H1 (cell line): ENCODE measurements around the gene GGN. TPM values are rescaled to one million over a fixed set of nuclear protein-coding genes. Genes with fewer than 3 reads are reported as not detected.

ENCODE experiments used
- CTCF ChIA-PET: fragments of 300-600 bp; sonication (Branson Sonifier 250); formaldehyde crosslinking; loops from one replicate; lab custom pipeline; 2021; ENCODE audit not compliant: partially characterized antibody; lab: Charles Lee
- POLR2A ChIA-PET: fragments of 300-600 bp; sonication (Branson Sonifier 250); formaldehyde crosslinking; loops from one replicate; lab custom pipeline; 2021; ENCODE audit warnings: inconsistent platforms; ENCODE audit not compliant: partially characterized antibody; lab: Charles Lee
- DNase-seq, 2 experiments: peaks; one replicate each; pipeline versions ENCODE4 v3.0.0 to v3.0.0-alpha.2; 2010 to 2022; ENCODE audit warnings: low spot score in 2 of 2, low read depth in 1 of 2, mixed read lengths in 1 of 2
- FAIRE-seq: peaks from 2 replicates; lab custom pipeline; 2011; peaks lifted over from hg19 to GRCh38; lab: Jason Lieb, UNC
- H2AFZ ChIP-seq: 2 replicates; pipeline ENCODE4 v1.8.1; 2012; ENCODE audit warnings: low read length, inconsistent platforms
- H2AK5ac ChIP-seq: 2 replicates; pipeline ENCODE4 v1.6.1; 2013; ENCODE audit warnings: low read depth, low read length
- H2BK120ac ChIP-seq: replicated peaks from 2 replicates; pipeline ENCODE3; 2013; ENCODE audit warnings: low read depth, low read length, inconsistent platforms
- H2BK12ac ChIP-seq: 2 replicates; pipeline ENCODE4 v1.6.1; 2013; ENCODE audit warnings: low read depth, low read length
- H2BK15ac ChIP-seq: 2 replicates; pipeline ENCODE4 v1.6.1; 2013; ENCODE audit warnings: low read length
- H2BK20ac ChIP-seq: 2 replicates; pipeline ENCODE4 v1.6.1; 2013; ENCODE audit warnings: low read length
- H2BK5ac ChIP-seq: 2 replicates; pipeline ENCODE4 v1.6.1; 2013; ENCODE audit warnings: low read depth, low read length
- H3K14ac ChIP-seq: 2 replicates; pipeline ENCODE4 v1.6.1; 2013; ENCODE audit warnings: inconsistent platforms; ENCODE audit not compliant: insufficient read length
- H3K18ac ChIP-seq: 2 replicates; pipeline ENCODE4 v1.6.1; 2013; ENCODE audit warnings: low read length; ENCODE audit errors: extremely low read depth
- H3K23ac ChIP-seq: 2 replicates; pipeline ENCODE4 v1.6.1; 2013; ENCODE audit warnings: inconsistent platforms; ENCODE audit not compliant: insufficient read length
- H3K23me2 ChIP-seq: 2 replicates; pipeline ENCODE4 v1.6.1; 2013; ENCODE audit warnings: low read depth, low read length
- H3K27ac ChIP-seq: 2 replicates; pipeline ENCODE4 v1.6.1; 2011; ENCODE audit warnings: low read depth, low read length, inconsistent platforms
- H3K27me3 ChIP-seq, 4 experiments: replicated peaks in 1 of 4; 1 replicate in 1 of 4; 2 replicates in 3 of 4; pipeline versions ENCODE4 v1.6.1 to v1.8.1; 2011 to 2013; ENCODE audit warnings: low read length in 3 of 4, mild to moderate bottlenecking in 3 of 4, inconsistent platforms in 2 of 4, mixed read lengths in 2 of 4, moderate library complexity in 1 of 4; ENCODE audit not compliant: control insufficient read depth in 3 of 4, insufficient read depth in 3 of 4; ENCODE audit errors: extremely low read depth in 1 of 4
- H3K36me3 ChIP-seq, 4 experiments: 2 replicates each; pipeline versions ENCODE4 v1.6.1 to v1.8.1; 2011 to 2013; ENCODE audit warnings: mild to moderate bottlenecking in 4 of 4, low read length in 3 of 4, moderate library complexity in 2 of 4, control low read depth in 1 of 4, inconsistent platforms in 1 of 4; ENCODE audit not compliant: insufficient read depth in 4 of 4, control insufficient read depth in 2 of 4
- H3K4ac ChIP-seq: replicated peaks from 2 replicates; pipeline ENCODE3; 2013; ENCODE audit warnings: low read length, low read depth, mixed read lengths, inconsistent platforms; ENCODE audit not compliant: insufficient read length
- H3K4me1 ChIP-seq, 4 experiments: replicated peaks in 1 of 4; 1 replicate in 1 of 4; 2 replicates in 3 of 4; pipeline versions ENCODE4 v1.6.1 to v1.8.1; 2011 to 2013; ENCODE audit warnings: low read length in 3 of 4, inconsistent platforms in 2 of 4, mixed read lengths in 1 of 4; ENCODE audit not compliant: insufficient read depth in 4 of 4, control insufficient read depth in 3 of 4
- H3K4me2 ChIP-seq, 2 experiments: 2 replicates each; pipeline versions ENCODE4 v1.6.1 to v1.8.1; 2011 to 2013; ENCODE audit warnings: low read depth in 2 of 2, low read length in 2 of 2, control low read depth in 1 of 2, inconsistent platforms in 1 of 2, mild to moderate bottlenecking in 1 of 2; ENCODE audit not compliant: insufficient read depth in 1 of 2
- H3K4me3 ChIP-seq, 4 experiments: fragments of 200-600, 300-600 bp in 1 of 4; sonication (generic), shearing (Covaris generic), sonication (Bioruptor Twin) in 1 of 4; 2 replicates each; pipeline versions ENCODE4 v1.5.1 to v1.8.1; 2011 to 2016; ENCODE audit warnings: low read length in 4 of 4, low read depth in 3 of 4, control low read depth in 2 of 4, inconsistent platforms in 2 of 4, mild to moderate bottlenecking in 2 of 4, mixed read lengths in 1 of 4, moderate library complexity in 1 of 4; ENCODE audit not compliant: insufficient read depth in 2 of 4; ENCODE audit errors: extremely low read depth in 1 of 4
- H3K56ac ChIP-seq: replicated peaks from 2 replicates; pipeline ENCODE3; 2013; ENCODE audit warnings: low read depth, mild to moderate bottlenecking, mixed read lengths, low read length, inconsistent platforms; ENCODE audit not compliant: insufficient read length
- H3K79me1 ChIP-seq: 2 replicates; pipeline ENCODE4 v1.6.1; 2013; ENCODE audit warnings: low read depth, low read length, control low read depth
- H3K79me2 ChIP-seq, 2 experiments: 2 replicates each; pipeline versions ENCODE4 v1.6.1 to v1.8.1; 2012 to 2013; ENCODE audit warnings: low read length in 2 of 2, mild to moderate bottlenecking in 2 of 2, inconsistent platforms in 1 of 2; ENCODE audit not compliant: insufficient read depth in 2 of 2, control insufficient read depth in 1 of 2
- H3K9ac ChIP-seq, 4 experiments: replicated peaks in 1 of 4; 1 replicate in 1 of 4; 2 replicates in 3 of 4; pipeline versions ENCODE4 v1.6.1 to v1.8.1; 2011 to 2013; ENCODE audit warnings: low read depth in 3 of 4, low read length in 3 of 4, control low read depth in 2 of 4, mild to moderate bottlenecking in 2 of 4, moderate library complexity in 2 of 4, inconsistent platforms in 1 of 4; ENCODE audit errors: extremely low read depth in 1 of 4
- H3K9me3 ChIP-seq, 2 experiments: 2 replicates each; pipeline versions ENCODE4 v1.6.1 to v1.8.1; 2012 to 2013; ENCODE audit warnings: mild to moderate bottlenecking in 2 of 2, moderate library complexity in 2 of 2, control low read depth in 1 of 2, inconsistent platforms in 1 of 2, low read depth in 1 of 2, low read length in 1 of 2, mixed read lengths in 1 of 2; ENCODE audit not compliant: insufficient read depth in 2 of 2
- H4K20me1 ChIP-seq, 2 experiments: replicated peaks in 1 of 2; 2 replicates each; pipeline versions ENCODE3 to v1.8.1; 2011 to 2013; ENCODE audit warnings: inconsistent platforms in 2 of 2, low read length in 2 of 2, mild to moderate bottlenecking in 1 of 2; ENCODE audit not compliant: insufficient read depth in 2 of 2, control insufficient read depth in 1 of 2
- H4K5ac ChIP-seq: 2 replicates; pipeline ENCODE4 v1.6.1; 2013; ENCODE audit warnings: low read length, low read depth, mixed read lengths, inconsistent platforms; ENCODE audit not compliant: insufficient read length
- H4K8ac ChIP-seq: 2 replicates; pipeline ENCODE4 v1.8.0; 2013; ENCODE audit warnings: mild to moderate bottlenecking, moderate library complexity, low read length, inconsistent platforms; ENCODE audit not compliant: insufficient read depth; ENCODE audit errors: extremely low read depth
- H4K91ac ChIP-seq: replicated peaks from 2 replicates; pipeline ENCODE3; 2013; ENCODE audit warnings: low read length, mixed read lengths, inconsistent platforms; ENCODE audit not compliant: insufficient read length
- BRCA1 ChIP-seq: IDR thresholded peaks from 2 replicates; pipeline ENCODE4 v1.6.1; 2012; ENCODE audit warnings: low read depth, low read length, improper control_type of control experiment
- CBX5 ChIP-seq: fragments of 300-800, 300-1000 bp; sonication (generic); IDR thresholded peaks from 2 replicates; pipeline ENCODE4 v1.7.1; 2016; ENCODE audit warnings: antibody characterized with exemption, low read length, low read depth
- JUND ChIP-seq: IDR thresholded peaks from 2 replicates; pipeline ENCODE4 v1.6.1; 2011; ENCODE audit warnings: mild to moderate bottlenecking, improper control_type of control experiment, low read length
- POU5F1 ChIP-seq: IDR thresholded peaks from 2 replicates; pipeline ENCODE4 v1.6.1; 2011; ENCODE audit warnings: low read depth, mild to moderate bottlenecking, low read length, moderate library complexity
- RAD21 ChIP-seq, 2 experiments: IDR thresholded peaks in 1 of 2; conservative IDR thresholded peaks in 1 of 2; 2 replicates each; pipeline ENCODE4 v1.6.1; 2011; ENCODE audit warnings: low read depth in 2 of 2, low read length in 2 of 2, improper control_type of control experiment in 1 of 2, inconsistent platforms in 1 of 2, mild to moderate bottlenecking in 1 of 2, moderate library complexity in 1 of 2
- SIN3A ChIP-seq, 2 experiments: IDR thresholded peaks in 1 of 2; conservative IDR thresholded peaks in 1 of 2; 2 replicates each; pipeline ENCODE4 v1.6.1; 2011 to 2012; ENCODE audit warnings: low read length in 2 of 2, improper control_type of control experiment in 1 of 2, low read depth in 1 of 2, mild to moderate bottlenecking in 1 of 2
- ZNF274 ChIP-seq: IDR thresholded peaks from 2 replicates; pipeline ENCODE4 v1.7.0; 2012; ENCODE audit warnings: low read length, borderline replicate concordance; ENCODE audit errors: extremely low read depth
- WGBS, 2 experiments: shearing (Covaris generic) in 1 of 2; methylation state at CpG; one replicate each; pipeline versions ENCODE4 v1.1.6 to v1.1.7; 2013 to 2015; ENCODE audit warnings: low lambda C conversion rate in 2 of 2, mixed read lengths in 2 of 2, inconsistent platforms in 1 of 2, low coverage in 1 of 2, missing lambda C conversion rate in 1 of 2; ENCODE audit not compliant: insufficient replicate concordance in 2 of 2, insufficient coverage in 1 of 2, insufficient read length in 1 of 2; ENCODE audit errors: extremely low coverage in 1 of 2, missing lambda C conversion rate in 1 of 2; 5-methylcytosine and 5-hydroxymethylcytosine counted together
- polyA plus RNA-seq, 7 experiments: library from polyadenylated mRNA; depleted of rRNA in 3 of 7; stranded (reverse) in 5 of 7; unstranded in 2 of 7; fragments of >200 nt in 5 of 7; fragments of 200-250 nt in 2 of 7; gene quantifications; 1 replicate in 5 of 7; 2 replicates in 1 of 7; 4 replicates in 1 of 7; pipeline versions ENCODE4 v1.2.1 to v1.2.3, GENCODE V29; 2011 to 2013; ENCODE audit warnings: missing spikeins in 2 of 7, mixed read lengths in 2 of 7
- total RNA-seq: library from RNA; stranded (reverse); fragmentation: NEBNext Ultra II Directional; extraction: Animal tissue kit (Norgen Biotek cat#: 25700); gene quantifications from 2 replicates; pipeline ENCODE4 v1.2.1, GENCODE V29; 2021
- TF ChIP-seq, protein P1 (sequence below): IDR thresholded peaks from 2 replicates; pipeline ENCODE4 v1.6.1; 2011; ENCODE audit warnings: low read length, improper control_type of control experiment
- TF ChIP-seq, protein P2 (sequence below), 3 experiments: IDR thresholded peaks; 1 replicate in 2 of 3; 2 replicates in 1 of 3; pipeline versions ENCODE4 v1.5.1 to v1.6.1; 2011; ENCODE audit warnings: low read length in 3 of 3, mild to moderate bottlenecking in 3 of 3, inconsistent platforms in 2 of 3, low read depth in 1 of 3, moderate library complexity in 1 of 3; ENCODE audit not compliant: insufficient read depth in 1 of 3; ENCODE audit errors: control extremely low read depth in 1 of 3

GGN gene
- total and polyA plus RNA-seq, 2 of the 8 experiments (the other 6 are each of a cell fraction or from before 2014, with no cell fraction given) = 0.47 to 1.2 TPM

DNA sequence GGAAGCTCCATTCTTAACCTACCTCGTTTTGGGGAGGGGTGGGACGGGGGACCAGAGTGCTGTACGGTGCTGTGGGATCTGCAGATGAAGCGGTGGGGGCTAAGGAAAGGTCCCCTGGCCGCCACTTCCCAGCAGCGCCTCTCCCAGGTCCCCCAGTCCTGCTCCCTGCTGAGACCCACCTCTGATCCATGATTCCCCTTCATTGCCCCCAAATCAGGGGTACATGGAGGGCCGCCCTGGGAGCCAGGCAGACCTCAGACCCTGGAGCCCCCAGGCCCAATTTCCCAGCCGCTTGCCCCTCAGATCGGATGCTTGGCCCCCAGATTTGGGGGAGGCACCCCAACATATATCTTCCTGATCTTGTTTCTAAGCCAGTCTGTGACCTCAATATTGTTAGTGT, 11.2 kb upstream of the GGN start:
- Histone ChIP-seq H3K23ac (no peak overlapping the region), H3K23me2 (peaks cover 5% of the 10 kb centered on the region; the same call in 1 of the 2 replicates), H3K18ac (no peak overlapping the region), H3K4me1 (peaks cover 0 to 3% (median 0%) of the 10 kb centered on the region in 4 experiments; a peak in 3 of 7 replicates), H3K36me3 (peaks cover 0 to 11% (median 0%) of the 10 kb centered on the region in 4 experiments; a peak in 1 of 8 replicates), H4K5ac (no peak overlapping the region), H3K27ac (no peak overlapping the region), H4K8ac (no peak overlapping the region), H3K27me3 (peaks cover 2 to 46% (median 43%) of the 10 kb centered on the region in 4 experiments), H2AK5ac (no peak overlapping the region), H3K9ac (no peak overlapping the region), H3K4ac (no peak overlapping the region), H3K56ac (no peak overlapping the region), H3K4me2 (no peak overlapping the region), H4K20me1 (peaks cover 0 to 2% of the 10 kb centered on the region in 2 experiments), H3K79me1 (no peaks in the 10 kb centered on the region), H3K79me2 (no peaks in the 10 kb centered on the region), H2BK20ac (no peak overlapping the region), H3K4me3 (no peak overlapping the region), H4K91ac (no peak overlapping the region), H2BK15ac (no peak overlapping the region), H3K9me3 (no peaks in the 10 kb centered on the region), H2BK120ac (no peak overlapping the region), H2AFZ (no peak overlapping the region), H3K14ac (no peak overlapping the region), H2BK5ac (no peak overlapping the region), H2BK12ac (no peak overlapping the region)
- no peak for DNase-seq
- ChIA-PET CTCF (interaction anchor here (1.4 kb wide), 1 partner anchor 15 kb away, joined by 4 read pairs; no protein-coding TSS in a partner anchor), POLR2A (interaction anchor here (1.5 to 6.1 kb wide), 2 partner anchors 10 to 108 kb away, joined by 3 to 38 read pairs; partner anchors contain the start of genes GGN and SPRED3)
- 59% methylated on average over 6 of the region's 9 CpGs; no CpG with 5 or more reads in 1 of the 2 experiments for WGBS, 2 experiments
- FAIRE-seq = no peak
- TF ChIP-seq BRCA1 (no peak), RAD21 (IDR thresholded peaks at IDR 0.05 in 1 of 2, conservative IDR thresholded peaks at IDR 0.05 in 1 of 2; ENCODE audit: low read depth in 2 of 2, low read length in 2 of 2) (no peak), SIN3A (conservative IDR thresholded peaks at IDR 0.05 in 1 of 2, IDR thresholded peaks at IDR 0.05 in 1 of 2; ENCODE audit: low read depth in 1 of 2, low read length in 2 of 2) (no peak), POU5F1 (no peak), ZNF274 (no peak), CBX5 (no peak), JUND (no peak)
- TF ChIP-seq, protein P1, sequence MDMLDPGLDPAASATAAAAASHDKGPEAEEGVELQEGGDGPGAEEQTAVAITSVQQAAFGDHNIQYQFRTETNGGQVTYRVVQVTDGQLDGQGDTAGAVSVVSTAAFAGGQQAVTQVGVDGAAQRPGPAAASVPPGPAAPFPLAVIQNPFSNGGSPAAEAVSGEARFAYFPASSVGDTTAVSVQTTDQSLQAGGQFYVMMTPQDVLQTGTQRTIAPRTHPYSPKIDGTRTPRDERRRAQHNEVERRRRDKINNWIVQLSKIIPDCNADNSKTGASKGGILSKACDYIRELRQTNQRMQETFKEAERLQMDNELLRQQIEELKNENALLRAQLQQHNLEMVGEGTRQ = no peak
- TF ChIP-seq, protein P2, sequence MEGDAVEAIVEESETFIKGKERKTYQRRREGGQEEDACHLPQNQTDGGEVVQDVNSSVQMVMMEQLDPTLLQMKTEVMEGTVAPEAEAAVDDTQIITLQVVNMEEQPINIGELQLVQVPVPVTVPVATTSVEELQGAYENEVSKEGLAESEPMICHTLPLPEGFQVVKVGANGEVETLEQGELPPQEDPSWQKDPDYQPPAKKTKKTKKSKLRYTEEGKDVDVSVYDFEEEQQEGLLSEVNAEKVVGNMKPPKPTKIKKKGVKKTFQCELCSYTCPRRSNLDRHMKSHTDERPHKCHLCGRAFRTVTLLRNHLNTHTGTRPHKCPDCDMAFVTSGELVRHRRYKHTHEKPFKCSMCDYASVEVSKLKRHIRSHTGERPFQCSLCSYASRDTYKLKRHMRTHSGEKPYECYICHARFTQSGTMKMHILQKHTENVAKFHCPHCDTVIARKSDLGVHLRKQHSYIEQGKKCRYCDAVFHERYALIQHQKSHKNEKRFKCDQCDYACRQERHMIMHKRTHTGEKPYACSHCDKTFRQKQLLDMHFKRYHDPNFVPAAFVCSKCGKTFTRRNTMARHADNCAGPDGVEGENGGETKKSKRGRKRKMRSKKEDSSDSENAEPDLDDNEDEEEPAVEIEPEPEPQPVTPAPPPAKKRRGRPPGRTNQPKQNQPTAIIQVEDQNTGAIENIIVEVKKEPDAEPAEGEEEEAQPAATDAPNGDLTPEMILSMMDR (IDR thresholded peaks at IDR 0.05; ENCODE audit: control extremely low read depth in 1 of 3, insufficient read depth in 1 of 3, low read depth in 1 of 3, low read length in 3 of 3) = no peak
